Measurements from ENCODE around the gene MAP3K21.

GRCh38 chr1:233300326-233300725 lies 27.2 kb upstream of the MAP3K21 start:
- no peak for TF ChIP-seq CTCF (IDR thresholded peaks at IDR 0.05)
- no peak for TF ChIP-seq POLR2A (IDR thresholded peaks at IDR 0.05)

Data from stomach (tissue), 4 donors.